ENCODE results near the gene GPR137. TPM values are rescaled to one million over a fixed set of nuclear protein-coding genes. Genes with fewer than 3 reads are reported as not detected.

GPR137 gene
- total and polyA plus RNA-seq, 10 of the 15 experiments (the other 5 are each of a cell fraction or from before 2014, with no cell fraction given) = 0.37 to 29.2 (median 13.8) TPM

DNA sequence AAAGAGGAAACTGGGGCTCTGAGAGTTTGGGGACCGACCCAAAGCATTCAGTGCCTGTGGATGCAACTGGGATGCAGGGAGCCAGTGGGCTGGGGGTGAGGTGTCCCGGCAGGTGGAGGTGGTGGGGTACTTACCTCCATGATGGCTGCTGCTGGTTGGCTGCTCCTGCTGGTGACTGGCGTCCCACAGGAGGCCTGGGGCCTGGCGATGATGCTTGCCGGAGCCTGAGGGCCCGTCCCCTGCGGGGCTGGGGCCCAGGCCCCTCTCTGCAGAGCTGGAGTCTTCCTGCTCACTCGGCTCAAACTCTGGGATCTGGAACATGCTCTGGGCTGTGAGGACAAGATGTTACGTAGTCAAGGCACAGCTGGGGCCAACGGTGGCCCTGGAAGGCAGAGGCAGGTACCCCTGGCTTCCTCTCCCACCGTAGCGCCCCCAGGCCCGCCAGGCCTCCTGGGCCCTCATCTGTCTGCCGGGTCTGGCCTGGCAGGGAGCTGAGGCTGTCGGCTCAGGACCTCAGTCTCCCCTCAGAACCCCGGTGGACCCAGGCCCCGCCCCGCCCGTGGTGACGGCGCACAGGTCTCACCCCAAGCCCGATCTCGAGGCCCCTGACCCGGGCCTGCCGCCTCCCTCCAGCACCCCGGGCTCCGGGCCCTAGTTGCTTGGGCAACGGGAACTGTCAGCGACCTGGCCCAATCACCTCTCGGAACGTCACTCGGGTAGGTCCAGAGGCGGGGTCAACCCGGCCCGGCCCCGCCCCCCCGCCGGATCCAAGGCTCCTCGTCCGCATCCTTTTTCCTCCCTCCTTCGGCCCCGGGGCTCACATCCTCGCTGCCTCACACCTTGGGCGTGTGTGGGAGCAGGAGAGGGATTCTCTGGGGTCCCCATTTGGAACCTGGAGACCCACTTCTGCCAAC lies 1.3 kb upstream of the GPR137 start, which contains the start of gene BAD (continued):
- TF ChIP-seq EP300 (IDR thresholded peaks at IDR 0.05; ENCODE audit: borderline replicate concordance in 1 of 2, control insufficient read depth in 1 of 2, low read depth in 2 of 2, low read length in 2 of 2) = no peak; a peak in 1 of 4 replicates
- peak; percentile 31; the same call in 1 of the 2 replicates for TF ChIP-seq POLR2AphosphoS2 (IDR thresholded peaks at IDR 0.05; ENCODE audit: low read depth, low read length)
- no peak for TF ChIP-seq PML (IDR thresholded peaks at IDR 0.05; ENCODE audit: low read length)
- peak; percentile 93 for TF ChIP-seq SP1 (IDR thresholded peaks at IDR 0.05; ENCODE audit: low read depth, low read length)
- TF ChIP-seq IRF4 (IDR thresholded peaks at IDR 0.05; ENCODE audit: low read depth, low read length) = no peak
- no peak; the same call in 1 of the 2 replicates for TF ChIP-seq HCFC1 (IDR thresholded peaks at IDR 0.05; ENCODE audit: low read length)
- TF ChIP-seq YY1 (IDR thresholded peaks at IDR 0.05; ENCODE audit: low read depth, low read length) = no peak
- peak; percentile 37; the same call in 1 of the 3 replicates for TF ChIP-seq POU2F2 (IDR thresholded peaks at IDR 0.05; ENCODE audit: borderline replicate concordance, low read depth, low read length)
- no peak for TF ChIP-seq BRCA1 (IDR thresholded peaks at IDR 0.05; ENCODE audit: low read depth, low read length)
- no peak for TF ChIP-seq MYC (IDR thresholded peaks at IDR 0.05; ENCODE audit: insufficient read depth, insufficient read length, insufficient replicate concordance, low read length, severe bottlenecking)
- TF ChIP-seq SUPT20H (IDR thresholded peaks at IDR 0.05; ENCODE audit: borderline replicate concordance, control insufficient read depth, low read depth, low read length) = no peak
- TF ChIP-seq JUNB (IDR thresholded peaks at IDR 0.05) = no peak
- TF ChIP-seq CHD1 (IDR thresholded peaks at IDR 0.05; ENCODE audit: low read depth, low read length) = no peak
- no peak for TF ChIP-seq SIX5 (IDR thresholded peaks at IDR 0.05; ENCODE audit: low read depth, low read length, severe bottlenecking)
- no peak for TF ChIP-seq IKZF1 (conservative IDR thresholded peaks at IDR 0.05)
- TF ChIP-seq, protein P1, sequence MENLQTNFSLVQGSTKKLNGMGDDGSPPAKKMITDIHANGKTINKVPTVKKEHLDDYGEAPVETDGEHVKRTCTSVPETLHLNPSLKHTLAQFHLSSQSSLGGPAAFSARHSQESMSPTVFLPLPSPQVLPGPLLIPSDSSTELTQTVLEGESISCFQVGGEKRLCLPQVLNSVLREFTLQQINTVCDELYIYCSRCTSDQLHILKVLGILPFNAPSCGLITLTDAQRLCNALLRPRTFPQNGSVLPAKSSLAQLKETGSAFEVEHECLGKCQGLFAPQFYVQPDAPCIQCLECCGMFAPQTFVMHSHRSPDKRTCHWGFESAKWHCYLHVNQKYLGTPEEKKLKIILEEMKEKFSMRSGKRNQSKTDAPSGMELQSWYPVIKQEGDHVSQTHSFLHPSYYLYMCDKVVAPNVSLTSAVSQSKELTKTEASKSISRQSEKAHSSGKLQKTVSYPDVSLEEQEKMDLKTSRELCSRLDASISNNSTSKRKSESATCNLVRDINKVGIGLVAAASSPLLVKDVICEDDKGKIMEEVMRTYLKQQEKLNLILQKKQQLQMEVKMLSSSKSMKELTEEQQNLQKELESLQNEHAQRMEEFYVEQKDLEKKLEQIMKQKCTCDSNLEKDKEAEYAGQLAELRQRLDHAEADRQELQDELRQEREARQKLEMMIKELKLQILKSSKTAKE (IDR thresholded peaks at IDR 0.05; ENCODE audit: low read depth, poor library complexity, severe bottlenecking) = no peak
- TF ChIP-seq ZBED1 (IDR thresholded peaks at IDR 0.05; ENCODE audit: borderline replicate concordance) = no peak
- TF ChIP-seq, protein P2, sequence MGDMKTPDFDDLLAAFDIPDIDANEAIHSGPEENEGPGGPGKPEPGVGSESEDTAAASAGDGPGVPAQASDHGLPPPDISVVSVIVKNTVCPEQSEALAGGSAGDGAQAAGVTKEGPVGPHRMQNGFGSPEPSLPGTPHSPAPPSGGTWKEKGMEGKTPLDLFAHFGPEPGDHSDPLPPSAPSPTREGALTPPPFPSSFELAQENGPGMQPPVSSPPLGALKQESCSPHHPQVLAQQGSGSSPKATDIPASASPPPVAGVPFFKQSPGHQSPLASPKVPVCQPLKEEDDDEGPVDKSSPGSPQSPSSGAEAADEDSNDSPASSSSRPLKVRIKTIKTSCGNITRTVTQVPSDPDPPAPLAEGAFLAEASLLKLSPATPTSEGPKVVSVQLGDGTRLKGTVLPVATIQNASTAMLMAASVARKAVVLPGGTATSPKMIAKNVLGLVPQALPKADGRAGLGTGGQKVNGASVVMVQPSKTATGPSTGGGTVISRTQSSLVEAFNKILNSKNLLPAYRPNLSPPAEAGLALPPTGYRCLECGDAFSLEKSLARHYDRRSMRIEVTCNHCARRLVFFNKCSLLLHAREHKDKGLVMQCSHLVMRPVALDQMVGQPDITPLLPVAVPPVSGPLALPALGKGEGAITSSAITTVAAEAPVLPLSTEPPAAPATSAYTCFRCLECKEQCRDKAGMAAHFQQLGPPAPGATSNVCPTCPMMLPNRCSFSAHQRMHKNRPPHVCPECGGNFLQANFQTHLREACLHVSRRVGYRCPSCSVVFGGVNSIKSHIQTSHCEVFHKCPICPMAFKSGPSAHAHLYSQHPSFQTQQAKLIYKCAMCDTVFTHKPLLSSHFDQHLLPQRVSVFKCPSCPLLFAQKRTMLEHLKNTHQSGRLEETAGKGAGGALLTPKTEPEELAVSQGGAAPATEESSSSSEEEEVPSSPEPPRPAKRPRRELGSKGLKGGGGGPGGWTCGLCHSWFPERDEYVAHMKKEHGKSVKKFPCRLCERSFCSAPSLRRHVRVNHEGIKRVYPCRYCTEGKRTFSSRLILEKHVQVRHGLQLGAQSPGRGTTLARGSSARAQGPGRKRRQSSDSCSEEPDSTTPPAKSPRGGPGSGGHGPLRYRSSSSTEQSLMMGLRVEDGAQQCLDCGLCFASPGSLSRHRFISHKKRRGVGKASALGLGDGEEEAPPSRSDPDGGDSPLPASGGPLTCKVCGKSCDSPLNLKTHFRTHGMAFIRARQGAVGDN (IDR thresholded peaks at IDR 0.05) = no peak
- TF ChIP-seq, protein P3, sequence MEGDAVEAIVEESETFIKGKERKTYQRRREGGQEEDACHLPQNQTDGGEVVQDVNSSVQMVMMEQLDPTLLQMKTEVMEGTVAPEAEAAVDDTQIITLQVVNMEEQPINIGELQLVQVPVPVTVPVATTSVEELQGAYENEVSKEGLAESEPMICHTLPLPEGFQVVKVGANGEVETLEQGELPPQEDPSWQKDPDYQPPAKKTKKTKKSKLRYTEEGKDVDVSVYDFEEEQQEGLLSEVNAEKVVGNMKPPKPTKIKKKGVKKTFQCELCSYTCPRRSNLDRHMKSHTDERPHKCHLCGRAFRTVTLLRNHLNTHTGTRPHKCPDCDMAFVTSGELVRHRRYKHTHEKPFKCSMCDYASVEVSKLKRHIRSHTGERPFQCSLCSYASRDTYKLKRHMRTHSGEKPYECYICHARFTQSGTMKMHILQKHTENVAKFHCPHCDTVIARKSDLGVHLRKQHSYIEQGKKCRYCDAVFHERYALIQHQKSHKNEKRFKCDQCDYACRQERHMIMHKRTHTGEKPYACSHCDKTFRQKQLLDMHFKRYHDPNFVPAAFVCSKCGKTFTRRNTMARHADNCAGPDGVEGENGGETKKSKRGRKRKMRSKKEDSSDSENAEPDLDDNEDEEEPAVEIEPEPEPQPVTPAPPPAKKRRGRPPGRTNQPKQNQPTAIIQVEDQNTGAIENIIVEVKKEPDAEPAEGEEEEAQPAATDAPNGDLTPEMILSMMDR (IDR thresholded peaks at IDR 0.05 in 2 of 3, conservative IDR thresholded peaks at IDR 0.05 in 1 of 3; ENCODE audit: control insufficient read depth in 2 of 3, extremely low read depth in 1 of 3, insufficient read depth in 1 of 3, low read depth in 3 of 3, low read length in 3 of 3) = no peak
